Raji (cell line): ENCODE measurements around the gene MPC2.

ENCODE experiments used
- POLR2A ChIP-seq: IDR thresholded peaks from 2 replicates; pipeline ENCODE4 v1.6.1; 2011; ENCODE audit warnings: low read depth, low read length, control low read depth; ENCODE audit not compliant: insufficient read depth

MPC2 gene

GRCh38 chr1:167923324-167924056 is 13.4 kb downstream of the MPC2 start:
- TF ChIP-seq POLR2A: no peak

- no peak for TF ChIP-seq POLR2A
Observed at GRCh38 chr1:167922611-167923074, 14.2 kb downstream of the MPC2 start.

DNA sequence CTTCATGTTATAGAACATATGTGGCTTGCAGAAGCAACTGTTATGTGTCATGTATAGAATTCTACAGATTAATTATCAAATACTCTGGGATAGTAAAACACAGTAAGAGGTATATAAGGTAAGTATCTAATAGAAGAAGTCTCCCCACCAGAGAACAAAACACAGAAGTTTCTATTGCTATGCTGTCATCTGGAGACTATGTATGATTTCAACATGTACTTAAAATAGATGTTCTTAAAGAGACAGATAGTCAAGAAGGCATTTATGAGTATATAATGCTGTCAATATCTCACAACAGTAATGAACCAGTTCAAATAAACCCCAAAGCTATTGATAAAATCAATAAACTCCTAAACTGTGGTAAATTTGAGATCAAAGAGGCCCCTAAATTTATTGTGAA is 14.8 kb downstream of the MPC2 start:
- no peak for TF ChIP-seq POLR2A

- no peak for TF ChIP-seq POLR2A
Observed at GRCh38 chr1:167916766-167917511, 19.9 kb downstream of the MPC2 start.

DNA sequence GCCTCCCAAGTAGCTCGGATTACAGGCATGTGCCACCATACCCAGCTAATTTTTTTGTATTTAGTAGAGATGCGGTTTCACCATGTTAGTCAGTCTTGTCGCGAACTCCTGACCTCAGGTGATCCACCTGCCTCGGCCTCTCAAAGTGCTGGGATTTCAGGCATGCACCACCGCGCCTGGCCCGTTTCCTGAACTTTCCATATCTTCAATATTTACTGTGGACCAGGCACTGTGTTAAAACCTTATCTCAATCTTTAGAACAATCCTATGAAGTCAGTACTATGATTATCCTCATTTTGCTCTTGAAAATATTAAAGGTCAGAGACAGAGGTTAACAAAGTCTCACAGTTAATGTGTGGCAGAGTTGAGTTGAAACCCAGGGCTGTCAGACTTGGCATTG is 21.3 kb downstream of the MPC2 start:
- TF ChIP-seq POLR2A: no peak

DNA sequence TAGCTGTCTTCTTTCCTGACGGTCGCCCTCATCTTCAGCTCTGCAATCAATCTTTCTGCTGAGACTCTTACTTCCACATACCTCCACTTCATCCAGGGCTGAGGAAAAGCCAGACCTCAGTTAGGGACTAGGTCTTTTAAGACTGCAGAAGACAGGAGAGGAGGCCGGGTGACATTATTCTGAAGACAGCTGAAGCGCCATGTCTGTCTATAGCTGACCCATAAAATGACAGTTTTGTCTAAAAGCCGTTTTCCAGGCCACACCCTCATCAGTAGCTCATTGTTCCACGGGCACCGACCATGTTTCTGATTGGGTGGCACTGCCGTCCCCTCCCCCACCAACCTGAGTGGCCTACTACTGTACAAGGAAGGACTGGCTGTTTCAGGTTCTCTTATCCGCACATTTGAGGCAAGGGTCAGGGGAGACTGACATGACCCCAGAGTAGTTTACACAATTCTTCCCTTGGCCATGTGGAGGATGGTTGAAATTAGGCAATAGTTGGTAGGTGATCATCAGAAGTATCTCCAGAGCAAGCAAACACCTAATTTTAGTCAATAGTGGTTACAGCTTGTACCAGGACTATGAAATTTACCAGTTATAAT is 22.9 kb downstream of the MPC2 start, which contains the start of gene ADCY10:
ADCY10 (minus strand) TSS at position 240 of the 602 bp plus-strand sequence. CDS start 8,994 bp downstream, outside the sequence.
- no peak for TF ChIP-seq POLR2A

- no peak for TF ChIP-seq POLR2A
Observed at GRCh38 chr1:167912294-167912693, 24.6 kb downstream of the MPC2 start.

DNA sequence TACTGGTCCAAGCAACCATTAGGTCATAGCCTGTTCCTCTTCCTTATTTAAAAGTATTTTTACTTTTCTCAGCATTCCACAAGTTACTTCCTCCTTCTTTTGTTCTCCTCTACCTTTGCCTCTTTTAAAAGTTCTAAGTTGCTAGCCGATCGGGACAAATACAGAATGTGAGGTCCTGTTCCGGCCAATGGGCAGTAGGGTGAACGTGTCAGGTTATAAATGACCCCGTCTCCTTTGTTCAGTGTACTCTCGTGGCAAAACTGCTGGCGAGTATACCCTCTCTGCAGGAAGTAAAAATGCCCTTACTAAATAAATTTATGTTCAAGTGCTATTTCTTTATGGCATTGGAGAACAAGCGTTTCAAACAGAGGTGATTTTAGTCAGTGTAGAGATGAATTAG is 25.5 kb downstream of the MPC2 start:
- TF ChIP-seq POLR2A: no peak

DNA sequence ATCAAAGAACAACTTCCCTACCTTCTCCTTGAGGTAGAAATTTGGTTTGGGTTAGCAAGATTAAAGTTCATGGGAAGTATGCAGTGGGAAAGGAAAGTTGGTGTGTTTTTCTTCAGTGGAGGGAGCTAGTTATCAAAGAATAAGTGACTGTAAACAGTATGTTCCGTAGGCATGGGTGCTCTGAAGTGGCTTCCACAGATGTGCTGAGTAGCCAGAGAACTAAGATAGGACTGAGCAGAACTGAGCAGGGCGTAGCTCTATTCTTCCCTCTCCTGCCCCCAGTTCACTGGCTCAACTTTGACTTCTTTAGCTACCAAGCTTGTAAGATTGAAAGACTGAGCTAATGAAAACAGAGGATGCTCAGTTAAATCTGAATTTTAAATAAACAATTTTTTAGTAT is 26.3 kb downstream of the MPC2 start:
- no peak for TF ChIP-seq POLR2A

- no peak for TF ChIP-seq POLR2A
Observed at GRCh38 chr1:167909691-167910180, 27.1 kb downstream of the MPC2 start.

DNA sequence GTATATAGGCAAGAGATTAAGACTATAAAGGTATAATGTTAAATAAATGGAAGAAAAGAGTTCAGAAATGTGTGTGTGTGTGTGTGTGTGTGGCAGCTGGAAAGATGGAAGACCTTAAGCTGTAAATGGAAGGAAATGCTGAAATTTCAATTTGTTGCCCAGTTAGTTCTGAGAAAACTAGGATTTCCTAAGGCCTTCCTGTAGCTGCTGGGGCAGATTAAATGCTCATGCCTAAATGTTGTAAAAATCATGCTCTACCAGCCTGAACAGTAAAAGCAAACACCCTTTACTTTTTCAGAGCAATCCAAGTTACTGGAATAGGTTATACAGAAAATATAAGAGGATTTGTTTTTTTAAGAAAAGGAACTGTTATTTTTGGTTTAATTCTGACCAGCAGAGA is 31.2 kb downstream of the MPC2 start:
- no peak for TF ChIP-seq POLR2A

GRCh38 chr1:167905182-167905581 is 31.7 kb downstream of the MPC2 start:
- no peak for TF ChIP-seq POLR2A

GRCh38 chr1:167904652-167905130 is 32.2 kb downstream of the MPC2 start:
- no peak for TF ChIP-seq POLR2A

- no peak for TF ChIP-seq POLR2A
Observed at GRCh38 chr1:167900907-167901306, 36.0 kb downstream of the MPC2 start.

- TF ChIP-seq POLR2A: no peak
Observed at GRCh38 chr1:167899253-167899681, 37.6 kb downstream of the MPC2 start.
